ENCODE measurements around the gene BCL2L12.
"Not testable (repeated sequence)": the region's sequence is repeated elsewhere in the genome, so short reads cannot be mapped to it uniquely, and the experiment has no call there.

BCL2L12 gene

DNA sequence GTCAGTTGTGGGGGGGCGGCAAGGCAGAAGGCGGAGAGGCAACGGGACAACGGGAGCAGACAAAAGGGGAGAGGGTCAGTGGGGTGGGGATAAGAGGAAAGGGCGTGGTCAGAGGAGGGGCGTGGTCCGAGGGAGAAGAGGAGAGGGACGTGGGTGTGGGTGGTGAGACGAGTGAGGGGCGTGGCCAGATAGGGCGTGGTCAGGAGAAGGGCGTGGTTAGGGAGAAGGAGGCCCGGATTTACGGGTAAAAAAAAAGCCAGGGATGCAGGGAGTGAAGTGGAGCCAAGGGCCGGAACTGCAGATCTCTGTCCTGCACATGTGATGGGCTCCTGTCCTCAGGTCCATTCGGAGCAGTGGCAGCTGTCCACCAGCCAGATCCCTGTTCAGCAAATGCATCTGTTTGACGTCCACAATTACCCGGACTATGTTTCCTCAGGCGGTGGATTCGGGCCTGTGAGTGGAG is 46.7 kb downstream of the BCL2L12 start:
- DNase-seq (ENCODE audit: low spot score) = no peak

- no peak for DNase-seq (ENCODE audit: low spot score)
Observed at GRCh38 chr19:49713236-49713845, 47.6 kb downstream of the BCL2L12 start.

GRCh38 chr19:49716154-49716553 is 50.4 kb downstream of the BCL2L12 start:
- DNase-seq (ENCODE audit: low spot score) = no peak

DNA sequence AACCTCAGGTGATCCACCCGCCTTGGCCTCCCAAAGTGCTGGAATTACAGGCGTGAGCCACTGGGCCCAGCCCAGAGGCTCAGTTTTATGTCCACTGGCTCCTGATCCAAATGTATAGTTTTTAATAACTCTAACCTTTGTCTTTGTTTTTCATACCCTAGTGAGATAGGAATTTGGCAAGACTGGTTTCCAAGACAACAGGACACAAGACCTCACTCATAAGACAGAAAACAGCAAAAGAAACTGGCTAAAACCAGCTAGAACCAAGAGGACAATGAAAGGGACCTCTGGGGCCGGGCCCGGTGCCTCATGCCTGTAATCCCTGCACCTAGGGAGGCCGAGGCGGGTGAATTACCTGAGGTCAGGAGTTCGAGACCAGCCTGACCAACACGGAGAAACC is 52.8 kb downstream of the BCL2L12 start:
- no peak for DNase-seq (ENCODE audit: low spot score)

DNA sequence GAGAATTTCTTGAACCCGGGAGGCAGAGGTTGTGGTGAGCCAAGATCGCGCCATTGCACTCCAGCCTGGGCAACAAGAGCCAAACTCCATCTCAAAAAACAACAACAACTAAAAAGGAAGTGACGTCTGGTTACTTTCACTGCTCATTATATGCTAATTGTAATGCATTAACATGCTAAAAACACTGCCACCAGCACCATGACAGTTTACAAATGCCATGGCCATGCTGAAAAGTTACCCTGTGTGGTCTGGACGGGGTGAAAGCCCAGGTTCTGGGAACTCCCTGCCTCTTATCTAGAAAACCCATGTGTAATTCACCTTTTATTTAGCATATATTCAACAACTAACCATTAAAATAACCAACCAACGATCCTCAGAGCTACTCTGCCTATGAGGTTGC is 53.3 kb downstream of the BCL2L12 start:
- no peak for DNase-seq (ENCODE audit: low spot score)

- DNase-seq (ENCODE audit: low spot score) = not testable (repeated sequence)
Observed at GRCh38 chr19:49719420-49719819, 53.7 kb downstream of the BCL2L12 start.

All from left forelimb (tissue), 1 donor.